ENCODE results near the gene CDC42BPA. TPM values are rescaled to one million over a fixed set of nuclear protein-coding genes. Genes with fewer than 3 reads are reported as not detected.

Gene CDC42BPA
- total and polyA plus RNA-seq, 9 of the 15 experiments (the other 6 are each of a cell fraction or from before 2014, with no cell fraction given) = 8.0 to 77.5 (median 52.1) TPM

DNA sequence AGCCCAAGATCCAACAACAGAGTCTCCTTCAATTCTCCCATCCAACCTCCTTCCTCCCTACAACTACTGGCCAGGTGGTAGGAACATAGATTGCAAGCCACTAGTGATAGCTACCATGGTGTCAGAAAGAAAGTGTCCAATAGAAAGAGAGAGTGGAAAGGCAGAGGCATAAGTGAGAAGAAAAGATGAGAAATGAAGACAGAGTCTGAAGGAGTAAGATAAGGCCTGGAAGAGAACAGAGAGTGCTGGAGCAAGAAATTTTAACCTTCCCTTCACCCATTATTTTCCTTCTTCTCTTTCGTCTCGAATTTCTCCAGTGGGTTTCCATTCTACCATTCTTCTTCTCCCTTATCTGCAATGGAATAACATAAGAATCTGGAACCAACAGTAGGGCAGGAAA is 57.9 kb downstream of the CDC42BPA start (continued):
- TF ChIP-seq CREM (IDR thresholded peaks at IDR 0.05; ENCODE audit: low read depth) (0 out of 2 replicates have a peak, but pooled peaks have one; percentile 28), PCBP1 (IDR thresholded peaks at IDR 0.05; ENCODE audit: low read depth, low read length, poor library complexity, severe bottlenecking) (no peak), ARID1B (IDR thresholded peaks at IDR 0.05) (peak; percentile 90), HLTF (IDR thresholded peaks at IDR 0.05) (peak; percentile 64; the same call in 1 of the 2 replicates), MTA1 (IDR thresholded peaks at IDR 0.05; ENCODE audit: borderline replicate concordance) (0 out of 2 replicates have a peak, but pooled peaks have one; percentile 55), EP300 (IDR thresholded peaks at IDR 0.05; ENCODE audit: low read length) (peak; percentile 51; the same call in 1 of the 2 replicates), MEF2D (tag; conservative IDR thresholded peaks at IDR 0.05; ENCODE audit: low read depth) (no peak), CBFA2T2 (conservative IDR thresholded peaks at IDR 0.05) (peak; percentile 79), MXI1 (IDR thresholded peaks at IDR 0.05; ENCODE audit: low read depth, low read length) (peak; percentile 38; the same call in 1 of the 2 replicates), ARNT (IDR thresholded peaks at IDR 0.05) (peak; percentile 66 to 74; a peak in 3 of 4 replicates), U2AF1 (optimal IDR thresholded peaks at IDR 0.05; ENCODE audit: low read depth, low read length) (peak; percentile 80), RAD51 (IDR thresholded peaks at IDR 0.05; ENCODE audit: borderline replicate concordance, low read depth) (peak; percentile 14; the same call in 1 of the 2 replicates), MEIS2 (IDR thresholded peaks at IDR 0.05; ENCODE audit: partially characterized antibody) (peak; percentile 56), MYBL2 (IDR thresholded peaks at IDR 0.05; ENCODE audit: low read depth) (no peak; the same call in 1 of the 2 replicates), MYBL2 (CRISPR knock-in tag; IDR thresholded peaks at IDR 0.05; ENCODE audit: borderline replicate concordance) (no peak), CCNT2 (IDR thresholded peaks at IDR 0.05; ENCODE audit: borderline replicate concordance, extremely low read depth, insufficient read length, low read depth, low read length) (peak; percentile 25), HDGF (IDR thresholded peaks at IDR 0.05) (0 out of 2 replicates have a peak, but pooled peaks have one; percentile 66), SMARCA4 (IDR thresholded peaks at IDR 0.05) (peak; percentile 86), ZNF282 (CRISPR knock-in tag; IDR thresholded peaks at IDR 0.05) (no peak), MTA2 (IDR thresholded peaks at IDR 0.05; ENCODE audit: low read depth) (peak; percentile 67), ZEB2 (IDR thresholded peaks at IDR 0.05) (peak; percentile 94), TCF3 (CRISPR knock-in tag; IDR thresholded peaks at IDR 0.05) (peak; percentile 76), MCM5 (IDR thresholded peaks at IDR 0.05; ENCODE audit: low read depth) (no peak), SUPT5H (IDR thresholded peaks at IDR 0.05) (no peak), TEAD4 (IDR thresholded peaks at IDR 0.05; ENCODE audit: low read length) (peak; percentile 67), TEAD4 (CRISPR knock-in tag; IDR thresholded peaks at IDR 0.05; ENCODE audit: borderline replicate concordance) (no peak)
- TF ChIP-seq, protein P1, sequence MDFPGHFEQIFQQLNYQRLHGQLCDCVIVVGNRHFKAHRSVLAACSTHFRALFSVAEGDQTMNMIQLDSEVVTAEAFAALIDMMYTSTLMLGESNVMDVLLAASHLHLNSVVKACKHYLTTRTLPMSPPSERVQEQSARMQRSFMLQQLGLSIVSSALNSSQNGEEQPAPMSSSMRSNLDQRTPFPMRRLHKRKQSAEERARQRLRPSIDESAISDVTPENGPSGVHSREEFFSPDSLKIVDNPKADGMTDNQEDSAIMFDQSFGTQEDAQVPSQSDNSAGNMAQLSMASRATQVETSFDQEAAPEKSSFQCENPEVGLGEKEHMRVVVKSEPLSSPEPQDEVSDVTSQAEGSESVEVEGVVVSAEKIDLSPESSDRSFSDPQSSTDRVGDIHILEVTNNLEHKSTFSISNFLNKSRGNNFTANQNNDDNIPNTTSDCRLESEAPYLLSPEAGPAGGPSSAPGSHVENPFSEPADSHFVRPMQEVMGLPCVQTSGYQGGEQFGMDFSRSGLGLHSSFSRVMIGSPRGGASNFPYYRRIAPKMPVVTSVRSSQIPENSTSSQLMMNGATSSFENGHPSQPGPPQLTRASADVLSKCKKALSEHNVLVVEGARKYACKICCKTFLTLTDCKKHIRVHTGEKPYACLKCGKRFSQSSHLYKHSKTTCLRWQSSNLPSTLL (IDR thresholded peaks at IDR 0.05) = 0 out of 2 replicates have a peak, but pooled peaks have one; percentile 6
- TF ChIP-seq, protein P2, sequence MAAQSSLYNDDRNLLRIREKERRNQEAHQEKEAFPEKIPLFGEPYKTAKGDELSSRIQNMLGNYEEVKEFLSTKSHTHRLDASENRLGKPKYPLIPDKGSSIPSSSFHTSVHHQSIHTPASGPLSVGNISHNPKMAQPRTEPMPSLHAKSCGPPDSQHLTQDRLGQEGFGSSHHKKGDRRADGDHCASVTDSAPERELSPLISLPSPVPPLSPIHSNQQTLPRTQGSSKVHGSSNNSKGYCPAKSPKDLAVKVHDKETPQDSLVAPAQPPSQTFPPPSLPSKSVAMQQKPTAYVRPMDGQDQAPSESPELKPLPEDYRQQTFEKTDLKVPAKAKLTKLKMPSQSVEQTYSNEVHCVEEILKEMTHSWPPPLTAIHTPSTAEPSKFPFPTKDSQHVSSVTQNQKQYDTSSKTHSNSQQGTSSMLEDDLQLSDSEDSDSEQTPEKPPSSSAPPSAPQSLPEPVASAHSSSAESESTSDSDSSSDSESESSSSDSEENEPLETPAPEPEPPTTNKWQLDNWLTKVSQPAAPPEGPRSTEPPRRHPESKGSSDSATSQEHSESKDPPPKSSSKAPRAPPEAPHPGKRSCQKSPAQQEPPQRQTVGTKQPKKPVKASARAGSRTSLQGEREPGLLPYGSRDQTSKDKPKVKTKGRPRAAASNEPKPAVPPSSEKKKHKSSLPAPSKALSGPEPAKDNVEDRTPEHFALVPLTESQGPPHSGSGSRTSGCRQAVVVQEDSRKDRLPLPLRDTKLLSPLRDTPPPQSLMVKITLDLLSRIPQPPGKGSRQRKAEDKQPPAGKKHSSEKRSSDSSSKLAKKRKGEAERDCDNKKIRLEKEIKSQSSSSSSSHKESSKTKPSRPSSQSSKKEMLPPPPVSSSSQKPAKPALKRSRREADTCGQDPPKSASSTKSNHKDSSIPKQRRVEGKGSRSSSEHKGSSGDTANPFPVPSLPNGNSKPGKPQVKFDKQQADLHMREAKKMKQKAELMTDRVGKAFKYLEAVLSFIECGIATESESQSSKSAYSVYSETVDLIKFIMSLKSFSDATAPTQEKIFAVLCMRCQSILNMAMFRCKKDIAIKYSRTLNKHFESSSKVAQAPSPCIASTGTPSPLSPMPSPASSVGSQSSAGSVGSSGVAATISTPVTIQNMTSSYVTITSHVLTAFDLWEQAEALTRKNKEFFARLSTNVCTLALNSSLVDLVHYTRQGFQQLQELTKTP (IDR thresholded peaks at IDR 0.05; ENCODE audit: low read depth in 1 of 2, partially characterized antibody in 2 of 2) = peak in 1 of 2 experiments; percentile 24
